A673 (cell line): Measurements from ENCODE around the gene PRSS53. TPM values are rescaled to one million over a fixed set of nuclear protein-coding genes. Genes with fewer than 3 reads are reported as not detected.

ENCODE experiments used
- BruUV-seq: library from RNA; stranded (reverse); fragments of 400-500 nt; replicated peaks from 2 replicates; lab custom pipeline; 2021; lab: Mats Ljungman, UMichigan
- CTCF ChIA-PET: fragments of 300-600 bp; sonication (Branson Sonifier 250); formaldehyde crosslinking; loops from one replicate; lab custom pipeline; 2022; ENCODE audit warnings: antibody characterized with exemption; lab: Charles Lee
- POLR2A ChIA-PET: fragments of 300-600 bp; sonication (Branson Sonifier 250); formaldehyde crosslinking; loops from one replicate; lab custom pipeline; 2022; ENCODE audit warnings: antibody characterized with exemption; ENCODE audit not compliant: low non-redundant PET; lab: Charles Lee
- DNase-seq: peaks from one replicate; pipeline ENCODE4 v3.0.0-alpha.2; 2015; ENCODE audit warnings: low spot score
- H3K27ac ChIP-seq: fragments of 200-600 bp; sonication (generic); 2 replicates; pipeline ENCODE4 v1.5.1; 2016; ENCODE audit warnings: mixed run types, low read depth, mild to moderate bottlenecking, mixed read lengths, antibody characterized with exemption, low read length; ENCODE audit not compliant: poor library complexity, severe bottlenecking
- H3K27me3 ChIP-seq: fragments of 200-600 bp; sonication (generic); replicated peaks from 2 replicates; pipeline ENCODE4 v1.6.1; 2017; ENCODE audit warnings: mixed run types, low read depth, mild to moderate bottlenecking, mixed read lengths, antibody characterized with exemption, low read length; ENCODE audit not compliant: insufficient read depth, poor library complexity
- H3K36me3 ChIP-seq: fragments of 200-600 bp; sonication (generic); 2 replicates; pipeline ENCODE4 v1.6.1; 2016; ENCODE audit warnings: mixed run types, mild to moderate bottlenecking, mixed read lengths, antibody characterized with exemption, low read length; ENCODE audit not compliant: insufficient read depth, poor library complexity, severe bottlenecking
- H3K4me1 ChIP-seq: fragments of 200-600 bp; sonication (generic); 2 replicates; pipeline ENCODE4 v1.6.1; 2017; ENCODE audit warnings: mixed run types, mild to moderate bottlenecking, mixed read lengths, antibody characterized with exemption, low read length; ENCODE audit not compliant: insufficient read depth, poor library complexity, severe bottlenecking
- H3K4me3 ChIP-seq: fragments of 200-600 bp; sonication (generic); 2 replicates; pipeline ENCODE4 v1.5.1; 2016; ENCODE audit warnings: low read depth, mixed run types, mild to moderate bottlenecking, mixed read lengths, low read length; ENCODE audit not compliant: poor library complexity, severe bottlenecking
- H3K9me3 ChIP-seq: fragments of 200-600 bp; sonication (generic); 2 replicates; pipeline ENCODE4 v1.6.1; 2016; ENCODE audit warnings: mixed run types, low read depth, mild to moderate bottlenecking, mixed read lengths, antibody characterized with exemption, low read length; ENCODE audit not compliant: poor library complexity, severe bottlenecking
- CTCF ChIP-seq: fragments of 300-800, 200-600 bp; sonication (generic); conservative IDR thresholded peaks from 2 replicates; pipeline ENCODE4 v1.5.1; 2017; ENCODE audit warnings: low read depth, mild to moderate bottlenecking, antibody characterized with exemption, low read length, moderate library complexity, mixed read lengths
- EZH2 ChIP-seq: fragments of 200-600 bp; sonication (generic); IDR thresholded peaks from 2 replicates; pipeline ENCODE4 v1.6.1; 2017; ENCODE audit warnings: borderline replicate concordance, low read depth, mild to moderate bottlenecking, mixed read lengths, antibody characterized with exemption, low read length; ENCODE audit not compliant: poor library complexity, severe bottlenecking
- intact Hi-C: fragments of 100-400 bp; cut with micrococcal nuclease; formaldehyde crosslinking; loops from one replicate; pipeline ENCODE4 v1.10.0; 2022; ENCODE audit not compliant: unreplicated experiment
- total RNA-seq: library from RNA; stranded (reverse); gene quantifications from 2 replicates; pipeline ENCODE4 v1.2.3, GENCODE V29; 2021

The PRSS53 gene
- total RNA-seq, 1 experiment from 2014 or later = 3.1 TPM

GRCh38 chr16:31063495-31063842 lies 25.3 kb downstream of the PRSS53 start:
- Histone ChIP-seq H3K4me1 (peaks cover 14% of the 10 kb centered on the region), H3K36me3 (peaks cover 11% of the 10 kb centered on the region), H3K9me3 (no peaks in the 10 kb centered on the region), H3K4me3 (no peak overlapping the region), H3K27me3 (no peaks in the 10 kb centered on the region), H3K27ac (peak overlapping the region; percentile 10)
- ChIA-PET CTCF (no interaction called here), POLR2A (no interaction called here)
- TF ChIP-seq EZH2 (no peak), CTCF (no peak)
- DNase-seq = no peak
- BruUV-seq = no TSS peak
- intact Hi-C loops = no loop called here

- ChIA-PET POLR2A (no interaction called here), CTCF (no interaction called here)
- intact Hi-C loops = no loop called here
Observed at GRCh38 chr16:31061813-31062440, 26.8 kb downstream of the PRSS53 start.

GRCh38 chr16:31061126-31061812 lies 27.5 kb downstream of the PRSS53 start:
- H3K9me3 ChIP-seq = no peaks in the 10 kb centered on the region
- peaks cover 11% of the 10 kb centered on the region for H3K36me3 ChIP-seq
- peaks cover 14% of the 10 kb centered on the region for H3K4me1 ChIP-seq
- POLR2A ChIA-PET = no interaction called here
- no peak for DNase-seq
- CTCF ChIA-PET = no interaction called here
- intact Hi-C loops = no loop called here
- no peak overlapping the region for H3K4me3 ChIP-seq
- no peak overlapping the region for H3K27ac ChIP-seq
- no peak for TF ChIP-seq EZH2
- TF ChIP-seq CTCF = no peak
- H3K27me3 ChIP-seq = no peaks in the 10 kb centered on the region
- BruUV-seq = no TSS peak

More at GRCh38 chr16:31061813-31062440, 26.8 kb downstream of the PRSS53 start:
- no peak for DNase-seq
- no peak for TF ChIP-seq CTCF
- TF ChIP-seq EZH2 = no peak
- Histone ChIP-seq H3K4me3 (no peak overlapping the region), H3K4me1 (peaks cover 14% of the 10 kb centered on the region), H3K27me3 (no peaks in the 10 kb centered on the region), H3K9me3 (no peaks in the 10 kb centered on the region), H3K36me3 (peaks cover 11% of the 10 kb centered on the region), H3K27ac (no peak overlapping the region)
- no TSS peak for BruUV-seq
